ENCODE results near the gene PCDHB3. TPM values are rescaled to one million over a fixed set of nuclear protein-coding genes. Genes with fewer than 3 reads are reported as not detected.
"Not testable (repeated sequence)": the region's sequence is repeated elsewhere in the genome, so short reads cannot be mapped to it uniquely, and the experiment has no call there.

PCDHB3 gene
- total RNA-seq (2014; rRNA removed; shearing (Covaris generic)), result 0.13 and 0.21 TPM in 2 replicates
- 0.11 and 0.32 TPM in 2 replicates for polyA plus RNA-seq (2015; cell fraction: cytosol; rRNA removed)
- polyA plus RNA-seq (2015; cell fraction: nucleus; rRNA removed), result 0.33 and 0.44 TPM in 2 replicates

GRCh38 chr5:141100243-141100805 lies at the start of gene PCDHB3:
PCDHB3 (plus strand) TSS chr5:141100473; CDS start chr5:141100650, 177 bp downstream.
- in situ Hi-C loops (cut with HindIII; ENCODE audit: low pct_unique_long_range_greater_than_20kb, low sequenced_read_pairs), result no loop called here
- DNase-seq (ENCODE audit: low read depth, low spot score), result peak; percentile 66

- in situ Hi-C loops (cut with HindIII; ENCODE audit: low pct_unique_long_range_greater_than_20kb, low sequenced_read_pairs), result no loop called here
- no peak for DNase-seq (ENCODE audit: low read depth, low spot score)
These were observed 49.4 kb upstream of the PCDHB3 start, which contains the start of gene PCDHB1 for GRCh38 chr5:141050622-141051520. PCDHB1 (plus strand) TSS chr5:141051374; CDS start chr5:141051471, 97 bp downstream.

GRCh38 chr5:141051521-141051866 lies 48.8 kb upstream of the PCDHB3 start:
- no peak for DNase-seq (ENCODE audit: low read depth, low spot score)
- in situ Hi-C loops (cut with HindIII; ENCODE audit: low pct_unique_long_range_greater_than_20kb, low sequenced_read_pairs), result no loop called here

- in situ Hi-C loops (cut with HindIII; ENCODE audit: low pct_unique_long_range_greater_than_20kb, low sequenced_read_pairs), result no loop called here
These were observed 22.4 kb upstream of the PCDHB3 start for GRCh38 chr5:141077826-141078225.

GRCh38 chr5:141082228-141082627 lies 18.0 kb upstream of the PCDHB3 start:
- no peak for DNase-seq (ENCODE audit: low read depth, low spot score)
- in situ Hi-C loops (cut with HindIII; ENCODE audit: low pct_unique_long_range_greater_than_20kb, low sequenced_read_pairs), result no loop called here

More at GRCh38 chr5:141077826-141078225, 22.4 kb upstream of the PCDHB3 start:
- DNase-seq (ENCODE audit: low read depth, low spot score), result no peak

GRCh38 chr5:141084487-141084989 lies 15.7 kb upstream of the PCDHB3 start:
- in situ Hi-C loops (cut with HindIII; ENCODE audit: low pct_unique_long_range_greater_than_20kb, low sequenced_read_pairs), result no loop called here
- peak; percentile 79 for DNase-seq (ENCODE audit: low read depth, low spot score)

GRCh38 chr5:141094481-141095262 lies 5.6 kb upstream of the PCDHB3 start, which contains the start of gene PCDHB2:
PCDHB2 (plus strand) TSS chr5:141094615; CDS start chr5:141094791, 176 bp downstream.
- in situ Hi-C loops (cut with HindIII; ENCODE audit: low pct_unique_long_range_greater_than_20kb, low sequenced_read_pairs), result no loop called here

GRCh38 chr5:141095263-141095641 lies 5.0 kb upstream of the PCDHB3 start:
- no peak for DNase-seq (ENCODE audit: low read depth, low spot score)
- in situ Hi-C loops (cut with HindIII; ENCODE audit: low pct_unique_long_range_greater_than_20kb, low sequenced_read_pairs), result no loop called here

More at GRCh38 chr5:141094481-141095262, 5.6 kb upstream of the PCDHB3 start, which contains the start of gene PCDHB2:
- peak; percentile 65 for DNase-seq (ENCODE audit: low read depth, low spot score)

GRCh38 chr5:141096181-141096580 lies 4.1 kb upstream of the PCDHB3 start:
- in situ Hi-C loops (cut with HindIII; ENCODE audit: low pct_unique_long_range_greater_than_20kb, low sequenced_read_pairs); DNase-seq (ENCODE audit: low read depth, low spot score): not testable (repeated sequence)

GRCh38 chr5:141096586-141096985 lies 3.7 kb upstream of the PCDHB3 start:
- DNase-seq (ENCODE audit: low read depth, low spot score); in situ Hi-C loops (cut with HindIII; ENCODE audit: low pct_unique_long_range_greater_than_20kb, low sequenced_read_pairs): not testable (repeated sequence)

- DNase-seq (ENCODE audit: low read depth, low spot score), result no peak
- in situ Hi-C loops (cut with HindIII; ENCODE audit: low pct_unique_long_range_greater_than_20kb, low sequenced_read_pairs), result no loop called here
These were observed 786 bp downstream of the PCDHB3 start for GRCh38 chr5:141101059-141101458.

GRCh38 chr5:141102070-141102469 lies 1.8 kb downstream of the PCDHB3 start:
- DNase-seq (ENCODE audit: low read depth, low spot score); in situ Hi-C loops (cut with HindIII; ENCODE audit: low pct_unique_long_range_greater_than_20kb, low sequenced_read_pairs): not testable (repeated sequence)

GRCh38 chr5:141102471-141102870 lies 2.2 kb downstream of the PCDHB3 start:
- in situ Hi-C loops (cut with HindIII; ENCODE audit: low pct_unique_long_range_greater_than_20kb, low sequenced_read_pairs); DNase-seq (ENCODE audit: low read depth, low spot score): not testable (repeated sequence)

- in situ Hi-C loops (cut with HindIII; ENCODE audit: low pct_unique_long_range_greater_than_20kb, low sequenced_read_pairs), result no loop called here
These were observed 5.1 kb downstream of the PCDHB3 start for GRCh38 chr5:141105350-141105749.

GRCh38 chr5:141119250-141119649 lies 19.0 kb downstream of the PCDHB3 start:
- in situ Hi-C loops (cut with HindIII; ENCODE audit: low pct_unique_long_range_greater_than_20kb, low sequenced_read_pairs), result no loop called here
- DNase-seq (ENCODE audit: low read depth, low spot score), result no peak

More at GRCh38 chr5:141105350-141105749, 5.1 kb downstream of the PCDHB3 start:
- no peak for DNase-seq (ENCODE audit: low read depth, low spot score)

- DNase-seq (ENCODE audit: low read depth, low spot score), result peak; percentile 64
- in situ Hi-C loops (cut with HindIII; ENCODE audit: low pct_unique_long_range_greater_than_20kb, low sequenced_read_pairs), result no loop called here
These were observed 21.3 kb downstream of the PCDHB3 start, which contains the start of gene PCDHB4 for GRCh38 chr5:141121563-141121962. PCDHB4 (plus strand) TSS chr5:141121818; CDS start chr5:141121999, 181 bp downstream.

- in situ Hi-C loops (cut with HindIII; ENCODE audit: low pct_unique_long_range_greater_than_20kb, low sequenced_read_pairs), result no loop called here
- no peak for DNase-seq (ENCODE audit: low read depth, low spot score)
These were observed 21.7 kb downstream of the PCDHB3 start for GRCh38 chr5:141121985-141122384.

All from SK-MEL-5 (cell line).